SU-DHL-6 (cell line): ENCODE measurements around the gene LRIG1.

ENCODE experiments used
- H2AFZ ChIP-seq: fragments of 200-600 bp; sonication (generic); 2 replicates; pipeline ENCODE4 v1.6.1; 2014; ENCODE audit warnings: low read depth, mild to moderate bottlenecking, moderate library complexity, mixed read lengths, antibody characterized with exemption, low read length; ENCODE audit not compliant: severe bottlenecking
- H3F3A ChIP-seq: fragments of 200-600 bp; shearing (Covaris generic); 2 replicates; pipeline ENCODE4 v1.6.0; 2016; ENCODE audit warnings: antibody characterized with exemption, mild to moderate bottlenecking; ENCODE audit not compliant: insufficient read depth
- H3K27ac ChIP-seq: fragments of 200-600 bp; sonication (generic); 2 replicates; pipeline ENCODE4 v1.5.1; 2016; ENCODE audit warnings: low read depth, mild to moderate bottlenecking, low read length, moderate library complexity, mixed read lengths
- H3K27me3 ChIP-seq: fragments of 200-600 bp; sonication (generic), shearing (Covaris generic); 2 replicates; pipeline ENCODE4 v1.6.0; 2014; ENCODE audit warnings: mild to moderate bottlenecking, low read length
- H3K36me3 ChIP-seq: fragments of 200-600 bp; sonication (generic); 2 replicates; pipeline ENCODE4 v1.6.1; 2014; ENCODE audit warnings: mild to moderate bottlenecking, low read length, mixed read lengths
- H3K4me2 ChIP-seq: fragments of 300-600, 200-600 bp; shearing (Covaris generic), sonication (generic); 2 replicates; pipeline ENCODE4 v1.6.0; 2014; ENCODE audit warnings: low read length, low read depth, mild to moderate bottlenecking; ENCODE audit not compliant: poor library complexity, severe bottlenecking
- H3K4me3 ChIP-seq: fragments of 200-600 bp; sonication (generic); 2 replicates; pipeline ENCODE4 v1.5.1; 2014; ENCODE audit warnings: antibody characterized with exemption, low read length, mild to moderate bottlenecking, mixed read lengths; ENCODE audit not compliant: insufficient read depth, poor library complexity, severe bottlenecking
- H3K79me2 ChIP-seq: fragments of 200-600 bp; sonication (generic); 2 replicates; pipeline ENCODE4 v1.6.1; 2014; ENCODE audit warnings: mild to moderate bottlenecking, low read length, moderate library complexity; ENCODE audit not compliant: insufficient read depth
- H3K9ac ChIP-seq: fragments of 200-600 bp; sonication (generic); 2 replicates; pipeline ENCODE4 v1.7.0; 2014; ENCODE audit warnings: mild to moderate bottlenecking, low read length
- H3K9me2 ChIP-seq: fragments of 200-600 bp; sonication (generic); replicated peaks from 2 replicates; pipeline ENCODE4 v1.6.1; 2014; ENCODE audit warnings: low read length; ENCODE audit not compliant: insufficient read depth
- H3K9me3 ChIP-seq: fragments of 200-600 bp; sonication (generic); 2 replicates; pipeline ENCODE4 v1.6.1; 2014; ENCODE audit warnings: low read length, mixed read lengths; ENCODE audit not compliant: insufficient read depth
- H4K20me1 ChIP-seq: fragments of 200-600 bp; sonication (generic); 2 replicates; pipeline ENCODE4 v1.6.1; 2014; ENCODE audit warnings: low read depth, mild to moderate bottlenecking, antibody characterized with exemption, low read length, moderate library complexity, mixed read lengths
- CTCF ChIP-seq: fragments of 200-600 bp; sonication (generic); IDR thresholded peaks from one replicate; pipeline ENCODE4 v1.5.1; 2017; ENCODE audit warnings: antibody characterized with exemption, mild to moderate bottlenecking, low read length, moderate library complexity; ENCODE audit not compliant: insufficient read depth, poor library complexity, severe bottlenecking
- EZH2phosphoT487 ChIP-seq: fragments of 200-600 bp; sonication (generic), shearing (Covaris generic); conservative IDR thresholded peaks from 2 replicates; pipeline ENCODE4 v1.6.1; 2018; ENCODE audit warnings: mild to moderate bottlenecking, antibody characterized with exemption, low read length, moderate library complexity, mixed read lengths

Gene LRIG1

GRCh38 chr3:66517241-66517640 is 16.4 kb upstream of the LRIG1 start:
- Histone ChIP-seq H2AFZ (no peak overlapping the region), H3K9me2 (no peaks in the 10 kb centered on the region), H3K9me3 (no peaks in the 10 kb centered on the region), H3K4me3 (no peak overlapping the region), H3K27ac (no peak overlapping the region), H3K27me3 (no peaks in the 10 kb centered on the region), H3F3A (no peaks in the 10 kb centered on the region), H3K79me2 (no peaks in the 10 kb centered on the region), H3K4me2 (no peak overlapping the region), H3K36me3 (no peaks in the 10 kb centered on the region), H3K9ac (no peak overlapping the region), H4K20me1 (no peaks in the 10 kb centered on the region)
- TF ChIP-seq CTCF (no peak), EZH2phosphoT487 (no peak)

GRCh38 chr3:66508461-66508860 is 7.6 kb upstream of the LRIG1 start:
- no peak for TF ChIP-seq CTCF
- Histone ChIP-seq H3K27me3 (no peaks in the 10 kb centered on the region; the same call in 1 of the 2 replicates), H3K27ac (no peak overlapping the region), H2AFZ (no peak overlapping the region), H3K36me3 (no peaks in the 10 kb centered on the region), H4K20me1 (no peaks in the 10 kb centered on the region), H3F3A (no peaks in the 10 kb centered on the region), H3K9ac (no peak overlapping the region), H3K4me3 (no peak overlapping the region), H3K9me2 (no peaks in the 10 kb centered on the region), H3K9me3 (no peaks in the 10 kb centered on the region), H3K79me2 (no peaks in the 10 kb centered on the region), H3K4me2 (no peak overlapping the region)

GRCh38 chr3:66507423-66508260 is 6.8 kb upstream of the LRIG1 start:
- TF ChIP-seq CTCF (no peak), EZH2phosphoT487 (no peak)
- H3K9me2 ChIP-seq, result no peaks in the 10 kb centered on the region
- H3K9me3 ChIP-seq, result no peaks in the 10 kb centered on the region

More at GRCh38 chr3:66507423-66508260, 6.8 kb upstream of the LRIG1 start:
- Histone ChIP-seq H2AFZ (no peak overlapping the region), H3K4me2 (no peak overlapping the region), H3F3A (no peaks in the 10 kb centered on the region), H3K27ac (no peak overlapping the region), H3K9ac (no peak overlapping the region), H3K36me3 (no peaks in the 10 kb centered on the region), H3K27me3 (no peaks in the 10 kb centered on the region; the same call in 1 of the 2 replicates), H4K20me1 (no peaks in the 10 kb centered on the region), H3K79me2 (no peaks in the 10 kb centered on the region), H3K4me3 (no peak overlapping the region)
